ENCODE results near the gene ATCAY. TPM values are rescaled to one million over a fixed set of nuclear protein-coding genes. Genes with fewer than 3 reads are reported as not detected.

ATCAY gene
- total RNA-seq, 3 donors from 2014 or later: 0.09 to 2.2 (median 0.22) TPM

- peak; percentile 27 for ATAC-seq
- Histone ChIP-seq H3K9me3 (no peaks in the 10 kb centered on the region), H3K36me3 (ENCODE audit: low read depth) (no peaks in the 10 kb centered on the region), H3K4me3 (no peak overlapping the region), H3K4me1 (ENCODE audit: low read depth) (no peaks in the 10 kb centered on the region)
- TF ChIP-seq CTCF (IDR thresholded peaks at IDR 0.05): no peak
- intact Hi-C loops (cut with DNase I, micrococcal nuclease): no loop called here
- DNase-seq: no peak
These were observed 23.0 kb upstream of the ATCAY start for GRCh38 chr19:3857449-3858003.

- no peak overlapping the region for H3K4me3 ChIP-seq
- DNase-seq: no peak
- H3K36me3 ChIP-seq (ENCODE audit: low read depth): no peaks in the 10 kb centered on the region
- H3K9me3 ChIP-seq: no peaks in the 10 kb centered on the region
- intact Hi-C loops (cut with DNase I, micrococcal nuclease): no loop called here
- no peaks in the 10 kb centered on the region for H3K4me1 ChIP-seq (ENCODE audit: low read depth)
- no peak for TF ChIP-seq CTCF (IDR thresholded peaks at IDR 0.05)
- ATAC-seq: no peak
These were observed 20.0 kb upstream of the ATCAY start for GRCh38 chr19:3860499-3860898.

GRCh38 chr19:3862826-3863500 lies 17.5 kb upstream of the ATCAY start:
- ATAC-seq (no peak), DNase-seq (no peak)
- Histone ChIP-seq H3K36me3 (ENCODE audit: low read depth) (no peaks in the 10 kb centered on the region), H3K9me3 (no peaks in the 10 kb centered on the region), H3K4me1 (ENCODE audit: low read depth) (no peaks in the 10 kb centered on the region), H3K4me3 (no peak overlapping the region)
- intact Hi-C loops (cut with DNase I, micrococcal nuclease): no loop called here
- no peak for TF ChIP-seq CTCF (IDR thresholded peaks at IDR 0.05)

GRCh38 chr19:3863648-3864047 lies 16.8 kb upstream of the ATCAY start:
- no peak overlapping the region for H3K4me3 ChIP-seq
- DNase-seq: no peak
- ATAC-seq: no peak
- no peaks in the 10 kb centered on the region for H3K36me3 ChIP-seq (ENCODE audit: low read depth)
- H3K9me3 ChIP-seq: no peaks in the 10 kb centered on the region
- intact Hi-C loops (cut with DNase I, micrococcal nuclease): no loop called here
- no peak for TF ChIP-seq CTCF (IDR thresholded peaks at IDR 0.05)
- no peaks in the 10 kb centered on the region for H3K4me1 ChIP-seq (ENCODE audit: low read depth)

- H3K9me3 ChIP-seq: no peaks in the 10 kb centered on the region
- H3K4me3 ChIP-seq: no peak overlapping the region
- DNase-seq: no peak
- no peaks in the 10 kb centered on the region for H3K4me1 ChIP-seq (ENCODE audit: low read depth)
- TF ChIP-seq CTCF (IDR thresholded peaks at IDR 0.05): no peak
- intact Hi-C loops (cut with DNase I, micrococcal nuclease): no loop called here
- ATAC-seq: no peak
- no peaks in the 10 kb centered on the region for H3K36me3 ChIP-seq (ENCODE audit: low read depth)
These were observed 13.4 kb upstream of the ATCAY start for GRCh38 chr19:3866910-3867638.

Data from mucosa of descending colon (tissue), 3 donors.